Stimulated activated naive CD8-positive, alpha-beta T cell treated with anti-CD3 and anti-CD28 coated beads, Interleukin-15, amount 100 ng/mL, for 72 hours (primary cell): ENCODE measurements around the gene TPRX1.
"Not testable (repeated sequence)": the region's sequence is repeated elsewhere in the genome, so short reads cannot be mapped to it uniquely, and the experiment has no call there.

Source experiments
- ATAC-seq: fragments of 150-1000 bp; cut with Tn5 transposase; 2 replicates; pipeline ENCODE4 v1.10.0; 2021; ENCODE audit warnings: mild to moderate bottlenecking, moderate library complexity
- DNase-seq, 2 donors: peaks; one replicate each; pipeline ENCODE4 v3.0.0; 2021 to 2022
- H3K27ac Mint-ChIP-seq, 2 donors: one replicate each; pipeline ENCODE4 v1.8.0; 2022; ENCODE audit warnings: mild to moderate bottlenecking in 2 of 2, mixed read lengths in 2 of 2, moderate library complexity in 2 of 2
- H3K27me3 Mint-ChIP-seq: one replicate; pipeline ENCODE4 v1.8.0; 2022; ENCODE audit warnings: mixed read lengths
- H3K4me1 Mint-ChIP-seq: one replicate; pipeline ENCODE4 v1.8.0; 2022; ENCODE audit warnings: mild to moderate bottlenecking, mixed read lengths
- H3K4me3 Mint-ChIP-seq, 2 donors: one replicate each; pipeline ENCODE4 v1.8.0; 2022; ENCODE audit warnings: mild to moderate bottlenecking in 2 of 2, mixed read lengths in 2 of 2, moderate library complexity in 1 of 2
- H3K9me3 Mint-ChIP-seq, 2 donors: one replicate each; pipeline ENCODE4 v1.8.0; 2022; ENCODE audit warnings: mixed read lengths in 2 of 2

TPRX1 gene, protein sequence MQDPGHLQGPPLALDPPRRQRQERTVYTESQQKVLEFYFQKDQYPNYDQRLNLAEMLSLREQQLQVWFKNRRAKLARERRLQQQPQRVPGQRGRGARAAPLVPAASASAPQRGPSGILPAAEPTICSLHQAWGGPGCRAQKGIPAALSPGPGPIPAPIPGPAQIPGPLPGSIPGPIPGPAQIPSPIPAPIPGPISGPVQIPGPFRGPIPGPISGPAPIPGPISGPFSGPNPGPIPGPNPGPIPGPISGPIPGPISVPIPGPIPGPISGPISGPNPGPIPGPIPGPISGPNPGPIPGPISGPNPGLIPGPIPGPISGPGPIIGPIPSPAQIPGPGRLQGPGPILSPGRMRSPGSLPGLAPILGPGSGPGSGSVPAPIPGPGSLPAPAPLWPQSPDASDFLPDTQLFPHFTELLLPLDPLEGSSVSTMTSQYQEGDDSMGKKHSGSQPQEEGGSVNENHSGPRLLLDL

DNA sequence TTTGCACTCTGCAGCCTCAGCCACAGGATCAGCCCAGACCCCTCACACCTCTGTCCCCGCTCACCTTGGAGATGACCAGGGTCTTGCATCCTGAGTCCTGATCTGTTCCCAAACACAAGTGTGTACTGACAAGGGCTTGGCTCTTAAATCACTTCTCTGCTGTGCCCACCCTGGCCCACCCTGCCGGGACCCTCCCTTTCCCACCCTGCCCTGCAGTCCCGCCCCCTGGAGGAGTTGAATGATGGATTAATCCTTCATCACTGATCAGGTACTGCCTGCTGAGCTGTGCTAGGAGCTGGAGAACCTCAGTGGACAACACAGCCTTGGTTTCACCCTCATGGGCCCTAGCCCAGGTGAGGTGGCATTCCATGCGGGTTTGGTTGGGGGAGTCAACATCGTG lies at the start of gene TPRX1:
TSS of gene TPRX1 (minus strand) at position 101 of the 400 bp plus-strand sequence. CDS start at position 89, 12 bp downstream.
- DNase-seq: not testable (repeated sequence)

GRCh38 chr19:47853003-47853402 lies 48.7 kb upstream of the TPRX1 start:
- Mint-ChIP-seq H3K4me1 (peaks cover 22% of the 10 kb centered on the region), H3K27ac (no peak overlapping the region), H3K9me3 (no peaks in the 10 kb centered on the region), H3K27me3 (peaks cover 44% of the 10 kb centered on the region), H3K4me3 (no peak overlapping the region)
- DNase-seq (no peak), ATAC-seq (no peak)

More for the DNA sequence above, at the start of gene TPRX1:
- not testable (repeated sequence) for H3K4me3 Mint-ChIP-seq, H3K27ac Mint-ChIP-seq, H3K9me3 Mint-ChIP-seq, H3K4me1 Mint-ChIP-seq, ATAC-seq, H3K27me3 Mint-ChIP-seq

- Mint-ChIP-seq H3K4me3 (peak overlapping the region; percentile 33 to 64), H3K9me3 (no peaks in the 10 kb centered on the region), H3K27ac (no peak overlapping the region), H3K4me1 (peaks cover 15% of the 10 kb centered on the region), H3K27me3 (peaks cover 58% of the 10 kb centered on the region)
- peak; percentile 29 to 32 for DNase-seq
- ATAC-seq: no peak
These were observed 44.6 kb upstream of the TPRX1 start for GRCh38 chr19:47848823-47849473.

DNA sequence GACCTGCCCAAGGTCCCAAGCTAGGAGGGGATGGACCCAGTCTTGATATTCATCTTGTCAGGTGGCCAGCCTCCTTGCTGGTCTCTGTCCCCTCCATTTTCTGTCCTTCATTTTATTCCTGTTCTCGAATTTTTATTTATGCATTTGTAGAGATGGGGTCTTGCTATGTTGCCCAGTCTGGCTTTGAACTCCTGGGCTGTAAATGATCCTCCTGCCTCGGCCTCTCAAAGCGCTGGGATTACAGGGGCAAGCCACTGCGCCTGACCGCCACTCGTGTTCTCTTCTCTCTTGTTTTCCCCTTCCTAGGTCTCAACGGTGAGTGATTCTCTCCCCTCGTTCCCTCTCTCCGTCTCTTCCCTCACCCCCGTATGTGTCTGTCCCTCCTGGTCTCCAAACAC lies 44.1 kb upstream of the TPRX1 start:
- no peak overlapping the region for H3K4me3 Mint-ChIP-seq
- no peak for DNase-seq
- H3K4me1 Mint-ChIP-seq: peaks cover 15% of the 10 kb centered on the region
- no peak for ATAC-seq
- H3K27ac Mint-ChIP-seq: no peak overlapping the region
- H3K9me3 Mint-ChIP-seq: no peaks in the 10 kb centered on the region
- H3K27me3 Mint-ChIP-seq: peaks cover 55% of the 10 kb centered on the region

DNA sequence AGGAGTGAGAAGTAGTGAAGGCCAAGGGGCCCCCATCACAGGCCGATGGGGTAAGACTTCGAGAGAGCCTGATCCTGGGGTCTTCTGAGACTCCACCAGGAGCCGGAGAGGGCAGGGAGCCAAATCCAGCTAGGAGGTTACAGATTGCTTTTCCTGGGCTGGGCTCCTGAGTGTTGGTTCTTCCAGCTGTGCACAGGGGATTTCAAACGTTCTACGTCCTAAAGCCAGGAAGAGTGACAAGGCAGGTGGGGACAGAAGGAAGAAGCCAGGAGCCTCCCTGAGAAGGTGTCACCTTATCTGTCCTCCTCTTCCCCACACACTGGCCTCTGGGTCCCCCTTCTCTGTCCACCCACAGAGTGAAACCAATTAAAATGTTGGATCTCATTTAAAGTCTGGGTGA lies 38.6 kb upstream of the TPRX1 start:
- H3K4me3 Mint-ChIP-seq: no peak overlapping the region
- peaks cover 36% of the 10 kb centered on the region for H3K27me3 Mint-ChIP-seq
- no peak overlapping the region for H3K27ac Mint-ChIP-seq
- H3K4me1 Mint-ChIP-seq: no peaks in the 10 kb centered on the region
- no peak for DNase-seq
- ATAC-seq: no peak
- H3K9me3 Mint-ChIP-seq: no peaks in the 10 kb centered on the region

GRCh38 chr19:47839913-47840312 lies 35.6 kb upstream of the TPRX1 start:
- Mint-ChIP-seq H3K4me1 (no peaks in the 10 kb centered on the region), H3K27me3 (peaks cover 28% of the 10 kb centered on the region), H3K4me3 (no peak overlapping the region), H3K9me3 (no peaks in the 10 kb centered on the region), H3K27ac (no peak overlapping the region)
- DNase-seq: no peak
- no peak for ATAC-seq

DNA sequence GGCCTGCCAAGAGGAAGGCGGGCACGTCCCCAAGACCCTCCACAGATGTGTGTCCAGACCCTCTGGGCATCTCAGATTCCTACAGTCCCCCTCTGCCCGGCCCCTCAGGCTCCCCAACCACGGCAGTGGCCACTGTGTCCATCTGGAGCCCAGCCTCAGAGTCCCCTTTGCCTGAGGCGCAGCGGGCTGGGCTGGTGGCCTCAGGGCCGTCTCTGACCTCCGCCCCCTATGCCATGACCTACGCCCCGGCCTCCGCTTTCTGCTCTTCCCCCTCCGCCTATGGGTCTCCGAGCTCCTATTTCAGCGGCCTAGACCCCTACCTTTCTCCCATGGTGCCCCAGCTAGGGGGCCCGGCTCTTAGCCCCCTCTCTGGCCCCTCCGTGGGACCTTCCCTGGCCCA lies 35.1 kb upstream of the TPRX1 start:
- H3K4me3 Mint-ChIP-seq: no peak overlapping the region
- no peak for ATAC-seq
- DNase-seq: no peak
- no peaks in the 10 kb centered on the region for H3K9me3 Mint-ChIP-seq
- H3K27ac Mint-ChIP-seq: no peak overlapping the region
- no peaks in the 10 kb centered on the region for H3K4me1 Mint-ChIP-seq
- H3K27me3 Mint-ChIP-seq: peaks cover 27% of the 10 kb centered on the region

DNA sequence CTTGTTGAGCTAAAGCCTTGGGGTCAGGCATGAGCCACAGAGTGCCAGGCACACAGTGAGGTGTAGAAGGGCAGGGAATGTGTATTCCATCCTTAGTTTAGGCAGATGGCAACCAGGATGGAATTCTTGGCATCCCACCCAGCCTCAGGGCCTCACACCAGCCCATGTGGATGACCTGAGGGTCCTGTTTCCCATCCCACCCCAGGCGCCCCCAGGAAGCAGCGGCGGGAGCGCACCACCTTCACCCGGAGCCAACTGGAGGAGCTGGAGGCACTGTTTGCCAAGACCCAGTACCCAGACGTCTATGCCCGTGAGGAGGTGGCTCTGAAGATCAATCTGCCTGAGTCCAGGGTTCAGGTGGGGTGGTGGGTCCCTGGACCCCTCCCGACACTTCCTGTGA lies 31.7 kb upstream of the TPRX1 start:
- no peak for ATAC-seq
- H3K27ac Mint-ChIP-seq: no peak overlapping the region
- H3K9me3 Mint-ChIP-seq: no peaks in the 10 kb centered on the region
- no peaks in the 10 kb centered on the region for H3K27me3 Mint-ChIP-seq
- DNase-seq: no peak
- H3K4me1 Mint-ChIP-seq: no peaks in the 10 kb centered on the region
- no peak overlapping the region for H3K4me3 Mint-ChIP-seq

DNA sequence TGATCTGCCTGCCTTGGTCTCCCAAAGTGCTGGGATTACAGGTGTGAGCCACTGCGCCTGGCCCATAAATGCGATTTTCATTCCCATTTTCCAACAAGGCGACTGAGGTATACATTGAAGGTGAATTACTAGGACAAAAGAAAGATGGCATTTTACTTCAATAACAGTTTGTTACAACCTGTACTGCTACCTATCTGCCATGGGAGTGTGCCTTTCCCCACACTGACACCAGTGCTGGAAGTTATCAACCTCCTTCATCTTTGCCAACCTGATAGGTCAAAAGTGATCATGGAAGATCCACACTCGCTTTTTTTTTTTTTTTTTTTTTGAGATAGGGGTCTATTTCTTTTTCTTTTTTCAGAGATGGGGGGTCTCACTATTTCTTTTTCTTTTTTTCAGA lies 28.4 kb upstream of the TPRX1 start:
- ATAC-seq (no peak), DNase-seq (no peak)
- H3K27me3 Mint-ChIP-seq: no peaks in the 10 kb centered on the region
- no peak overlapping the region for H3K4me3 Mint-ChIP-seq
- H3K9me3 Mint-ChIP-seq: no peaks in the 10 kb centered on the region
- H3K27ac Mint-ChIP-seq: no peak overlapping the region
- no peaks in the 10 kb centered on the region for H3K4me1 Mint-ChIP-seq

DNA sequence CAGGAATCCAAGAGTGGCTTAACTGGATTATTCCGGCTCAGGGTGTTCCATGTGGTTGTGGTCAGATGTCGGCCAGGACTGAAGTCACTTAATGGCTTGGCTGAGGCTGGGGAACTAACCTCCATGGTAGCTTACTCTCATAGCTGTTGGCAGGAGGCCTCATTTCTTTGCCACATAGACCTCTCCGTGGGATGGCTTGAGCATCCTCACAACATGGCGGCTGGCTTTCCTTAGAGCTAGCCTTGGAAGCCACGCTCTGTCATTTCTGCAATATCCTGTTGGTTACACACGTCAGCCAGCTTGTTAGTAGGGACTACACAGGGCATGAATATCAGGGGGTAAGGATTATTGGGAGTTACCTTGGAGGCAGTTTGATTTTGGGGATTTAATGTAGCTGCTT lies 22.4 kb upstream of the TPRX1 start:
- DNase-seq: no peak
- no peak overlapping the region for H3K4me3 Mint-ChIP-seq
- H3K9me3 Mint-ChIP-seq: peaks cover 0 to 9% of the 10 kb centered on the region in 2 donors
- H3K27me3 Mint-ChIP-seq: peaks cover 5% of the 10 kb centered on the region
- no peaks in the 10 kb centered on the region for H3K4me1 Mint-ChIP-seq
- no peak overlapping the region for H3K27ac Mint-ChIP-seq
- no peak for ATAC-seq

DNA sequence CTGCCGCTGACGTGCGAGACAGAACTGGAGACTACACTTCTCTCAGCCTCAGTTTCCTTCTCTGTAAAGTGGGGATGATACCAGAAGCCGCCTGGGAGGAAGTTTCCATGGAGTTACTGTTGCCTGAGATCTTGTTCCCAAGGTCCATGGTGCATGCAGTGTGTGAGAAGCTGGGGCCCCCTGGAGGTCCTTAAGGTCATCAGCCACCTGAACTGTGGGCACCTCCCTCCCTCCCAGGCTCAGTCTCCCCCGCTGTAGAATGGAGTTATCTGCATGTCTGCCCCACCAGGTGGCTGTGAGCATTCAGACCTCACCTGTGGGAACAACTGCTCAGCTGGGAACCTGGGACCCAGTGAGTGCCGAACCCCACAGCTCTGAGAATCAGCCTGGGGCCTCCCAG lies 20.0 kb upstream of the TPRX1 start:
- peaks cover 0 to 9% of the 10 kb centered on the region in 2 donors for H3K9me3 Mint-ChIP-seq
- H3K27ac Mint-ChIP-seq: no peak overlapping the region
- ATAC-seq (no peak), DNase-seq (no peak)
- peaks cover 29% of the 10 kb centered on the region for H3K27me3 Mint-ChIP-seq
- H3K4me1 Mint-ChIP-seq: no peaks in the 10 kb centered on the region
- no peak overlapping the region for H3K4me3 Mint-ChIP-seq

- ATAC-seq (no peak), DNase-seq (no peak)
- H3K4me3 Mint-ChIP-seq: no peak within 1 kb of the TSS
- peaks cover 47% of the 10 kb centered on the region for H3K27me3 Mint-ChIP-seq
- no peak within 1 kb of the TSS for H3K27ac Mint-ChIP-seq
- H3K4me1 Mint-ChIP-seq: no peaks in the 10 kb centered on the region
- peaks cover 0 to 2% of the 10 kb centered on the region in 2 donors for H3K9me3 Mint-ChIP-seq
These were observed 17.2 kb upstream of the TPRX1 start, which contains the start of gene CRX for GRCh38 chr19:47821460-47822020. TSS of gene CRX (plus strand) at chr19:47821937. CDS start at chr19:47834444, 12,507 bp downstream.

DNA sequence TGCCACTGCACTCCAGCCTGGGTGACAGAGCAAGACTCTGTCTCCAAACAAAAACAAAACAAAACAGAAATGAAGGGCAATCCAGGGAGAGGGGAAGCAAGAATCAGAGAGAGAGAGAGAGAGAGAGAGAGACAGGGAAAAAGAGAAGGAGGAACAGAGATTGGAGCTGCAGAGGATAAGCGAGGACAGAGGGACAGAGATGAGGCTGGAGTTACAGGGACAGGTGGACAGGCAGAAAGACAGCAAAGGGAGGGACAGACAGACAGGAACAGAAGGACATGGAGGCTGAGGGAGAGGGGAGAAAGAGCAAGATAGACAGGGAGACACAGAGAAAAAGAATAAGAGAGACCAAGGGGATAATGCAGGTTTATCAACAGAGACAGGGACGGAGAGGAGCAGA lies 16.1 kb upstream of the TPRX1 start:
- no peak for DNase-seq
- no peak for ATAC-seq
- Mint-ChIP-seq H3K27me3 (peaks cover 47% of the 10 kb centered on the region), H3K4me3 (no peak overlapping the region), H3K27ac (peak overlapping the region in 1 of 2 donors; percentile 13), H3K9me3 (no peaks in the 10 kb centered on the region), H3K4me1 (no peaks in the 10 kb centered on the region)

GRCh38 chr19:47819858-47820257 lies 15.5 kb upstream of the TPRX1 start:
- Mint-ChIP-seq H3K4me1 (no peaks in the 10 kb centered on the region), H3K27me3 (peaks cover 47% of the 10 kb centered on the region), H3K27ac (peak overlapping the region in 1 of 2 donors; percentile 2), H3K4me3 (no peak overlapping the region), H3K9me3 (no peaks in the 10 kb centered on the region)
- no peak for DNase-seq
- no peak for ATAC-seq

- not testable (repeated sequence) for ATAC-seq, H3K9me3 Mint-ChIP-seq, H3K4me3 Mint-ChIP-seq, H3K27ac Mint-ChIP-seq, H3K4me1 Mint-ChIP-seq, DNase-seq
- peaks cover 54% of the 10 kb centered on the region for H3K27me3 Mint-ChIP-seq
These were observed 13.9 kb upstream of the TPRX1 start for GRCh38 chr19:47818221-47818620.

DNA sequence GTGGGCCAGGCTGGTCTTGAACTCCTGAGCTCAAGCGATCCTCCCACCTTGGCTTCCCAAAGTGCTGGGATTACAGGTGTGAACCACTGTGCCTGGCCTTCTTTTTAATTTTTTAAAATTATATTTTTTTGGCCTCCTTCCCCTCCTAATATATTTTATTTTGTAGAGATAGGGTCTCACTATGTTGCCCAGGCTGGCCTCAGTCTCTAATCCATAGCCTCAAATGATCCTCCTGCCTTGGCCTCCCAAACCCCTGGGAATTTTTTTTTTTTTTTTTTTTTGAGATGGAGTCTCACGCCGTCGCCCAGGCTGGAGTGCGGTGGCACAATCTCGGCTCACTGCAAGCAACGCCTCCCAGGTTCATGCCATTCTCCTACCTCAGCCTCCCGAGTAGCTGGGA lies 11.9 kb upstream of the TPRX1 start:
- not testable (repeated sequence) for DNase-seq, H3K9me3 Mint-ChIP-seq, ATAC-seq, H3K4me1 Mint-ChIP-seq, H3K4me3 Mint-ChIP-seq, H3K27ac Mint-ChIP-seq
- H3K27me3 Mint-ChIP-seq: peaks cover 44% of the 10 kb centered on the region
